ENCODE results near the gene RAB3IL1. TPM values are rescaled to one million over a fixed set of nuclear protein-coding genes. Genes with fewer than 3 reads are reported as not detected.

RAB3IL1 gene
- total RNA-seq, 2 experiments from 2014 or later = not detected

DNA sequence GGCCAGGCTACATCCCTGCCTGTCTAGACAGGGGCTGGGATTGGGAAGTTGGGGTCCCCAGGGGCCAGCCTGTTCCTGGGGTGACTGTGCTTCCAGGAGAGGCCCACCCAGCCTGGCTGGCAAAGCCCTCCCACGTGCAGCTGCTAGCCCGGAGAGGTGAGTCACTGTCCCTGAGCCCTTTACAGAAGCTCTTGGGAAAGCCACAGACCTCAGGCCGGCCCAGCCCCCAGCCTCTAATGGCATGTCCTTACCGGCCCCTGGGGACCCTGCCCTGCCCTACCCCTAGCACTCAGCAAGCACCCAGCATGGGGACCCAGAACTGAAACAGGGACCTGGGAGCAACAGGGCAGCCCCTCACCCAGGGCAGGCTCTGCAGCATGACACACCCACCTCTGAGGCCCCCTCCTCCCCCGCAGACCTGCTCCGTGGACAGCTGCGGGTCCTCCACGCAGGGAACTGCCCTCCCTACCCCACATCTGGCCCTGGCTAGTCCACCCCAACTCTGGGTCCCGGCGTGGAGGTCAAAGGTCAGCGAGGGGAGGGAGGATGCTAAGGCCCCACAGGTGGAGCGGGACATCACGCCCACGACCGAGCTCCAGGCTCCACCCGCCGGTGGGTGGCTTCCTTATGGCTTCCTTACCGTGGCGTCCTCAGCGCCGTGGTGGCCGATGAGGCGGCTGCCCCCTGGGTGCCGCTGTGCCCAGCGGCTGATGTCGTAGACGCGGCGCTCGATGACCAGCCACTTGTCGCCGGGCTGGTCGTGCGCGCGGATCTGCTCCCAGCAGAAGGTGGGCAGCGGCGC is 26.6 kb downstream of the RAB3IL1 start:
- Histone ChIP-seq H3K36me3 (ENCODE audit: insufficient read depth, low read length) (no peaks in the 10 kb centered on the region), H3K4me1 (ENCODE audit: insufficient read depth, low read length) (peaks cover 22% of the 10 kb centered on the region), H3K27ac (ENCODE audit: low read depth in 1 of 2, low read length in 2 of 2) (no peak overlapping the region), H3K4me3 (ENCODE audit: low read length) (peak overlapping the region; percentile 72), H3K27me3 (ENCODE audit: control insufficient read depth in 1 of 2, insufficient read depth in 2 of 2, low read length in 2 of 2) (peaks cover 0 to 3% of the 10 kb centered on the region in 2 experiments), H3K9me3 (ENCODE audit: control insufficient read depth in 1 of 2, insufficient read depth in 1 of 2, low read length in 2 of 2) (no peaks in the 10 kb centered on the region)
- ChIA-PET CTCF (interaction anchor here (1.0 to 2.9 kb wide), 4 partner anchors 8 to 218 kb away, joined by 3 to 13 read pairs (median 7); no protein-coding TSS in a partner anchor), POLR2A (interaction anchor here (0.5 to 2.2 kb wide), 4 partner anchors 8 to 233 kb away, joined by 3 to 5 read pairs (median 4); partner anchors contain the start of gene INCENP)
- no peak for TF ChIP-seq CTCF (IDR thresholded peaks at IDR 0.05)
- Mint-ChIP-seq H3K4me1 (ENCODE audit: low read depth) (peaks cover 9% of the 10 kb centered on the region), H3K9me3 (no peaks in the 10 kb centered on the region), H3K27me3 (no peaks in the 10 kb centered on the region), H3K36me3 (ENCODE audit: low read depth) (no peaks in the 10 kb centered on the region), H3K4me3 (peak overlapping the region; percentile 87), H3K27ac (no peak overlapping the region)
- intact Hi-C loops (cut with DNase I, micrococcal nuclease) = no loop called here
- ATAC-seq (ENCODE audit: poor library complexity) (peak; percentile 46), DNase-seq (peak in 11 of 14 experiments; percentile 11 to 69 (median 27))

GRCh38 chr11:61889831-61890230 is 27.5 kb downstream of the RAB3IL1 start:
- ChIA-PET CTCF (interaction anchor here (1.9 kb wide), 1 partner anchor 9 kb away, joined by 7 read pairs; no protein-coding TSS in a partner anchor), POLR2A (no interaction called here)
- Histone ChIP-seq H3K36me3 (ENCODE audit: insufficient read depth, low read length) (no peaks in the 10 kb centered on the region), H3K27me3 (ENCODE audit: control insufficient read depth in 1 of 2, insufficient read depth in 2 of 2, low read length in 2 of 2) (peaks cover 0 to 3% of the 10 kb centered on the region in 2 experiments), H3K4me3 (ENCODE audit: low read length) (no peak overlapping the region), H3K4me1 (ENCODE audit: insufficient read depth, low read length) (peaks cover 22% of the 10 kb centered on the region), H3K27ac (ENCODE audit: low read depth in 1 of 2, low read length in 2 of 2) (no peak overlapping the region), H3K9me3 (ENCODE audit: control insufficient read depth in 1 of 2, insufficient read depth in 1 of 2, low read length in 2 of 2) (no peaks in the 10 kb centered on the region)
- peak overlapping the region; percentile 60 for H3K4me3 Mint-ChIP-seq
- ATAC-seq (ENCODE audit: poor library complexity) (no peak), DNase-seq (no peak)
- TF ChIP-seq CTCF (IDR thresholded peaks at IDR 0.05) = no peak
- H3K27me3 Mint-ChIP-seq = no peaks in the 10 kb centered on the region
- no peak overlapping the region for H3K27ac Mint-ChIP-seq
- intact Hi-C loops (cut with DNase I, micrococcal nuclease) = no loop called here
- no peaks in the 10 kb centered on the region for H3K36me3 Mint-ChIP-seq (ENCODE audit: low read depth)
- H3K9me3 Mint-ChIP-seq = no peaks in the 10 kb centered on the region
- peaks cover 9% of the 10 kb centered on the region for H3K4me1 Mint-ChIP-seq (ENCODE audit: low read depth)

DNA sequence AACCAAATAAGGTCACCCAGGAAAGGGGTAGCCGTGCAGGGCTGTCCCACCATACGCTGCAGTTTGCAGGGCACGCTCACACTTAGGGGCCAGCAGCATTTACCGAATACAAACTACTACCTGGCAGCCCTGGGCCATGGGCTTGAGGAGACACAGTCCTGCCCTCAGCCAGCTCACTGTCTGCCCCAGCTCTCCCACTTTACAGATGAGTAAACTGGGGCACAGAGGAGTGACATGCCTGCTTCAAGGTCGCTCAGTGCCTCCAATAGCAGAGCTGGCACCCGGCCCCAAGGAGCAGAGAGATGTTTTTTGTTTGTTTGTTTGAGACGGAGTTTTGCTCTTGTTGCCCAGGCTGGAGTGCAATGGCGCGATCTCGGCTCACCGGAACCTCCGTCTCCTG is 28.8 kb downstream of the RAB3IL1 start:
- no peak for ATAC-seq (ENCODE audit: poor library complexity)
- POLR2A ChIA-PET = no interaction called here

More for the DNA sequence above, 28.8 kb downstream of the RAB3IL1 start:
- Mint-ChIP-seq H3K27me3 (no peaks in the 10 kb centered on the region), H3K9me3 (no peaks in the 10 kb centered on the region), H3K4me1 (ENCODE audit: low read depth) (peaks cover 9% of the 10 kb centered on the region), H3K4me3 (peak overlapping the region; percentile 38), H3K27ac (no peak overlapping the region), H3K36me3 (ENCODE audit: low read depth) (no peaks in the 10 kb centered on the region)
- intact Hi-C loops (cut with DNase I, micrococcal nuclease) = no loop called here
- no peak for TF ChIP-seq CTCF (IDR thresholded peaks at IDR 0.05)
- Histone ChIP-seq H3K4me1 (ENCODE audit: insufficient read depth, low read length) (peaks cover 22% of the 10 kb centered on the region), H3K27me3 (ENCODE audit: control insufficient read depth in 1 of 2, insufficient read depth in 2 of 2, low read length in 2 of 2) (peaks cover 0 to 3% of the 10 kb centered on the region in 2 experiments), H3K9me3 (ENCODE audit: control insufficient read depth in 1 of 2, insufficient read depth in 1 of 2, low read length in 2 of 2) (no peaks in the 10 kb centered on the region), H3K4me3 (ENCODE audit: low read length) (no peak overlapping the region), H3K27ac (ENCODE audit: low read depth in 1 of 2, low read length in 2 of 2) (no peak overlapping the region), H3K36me3 (ENCODE audit: insufficient read depth, low read length) (no peaks in the 10 kb centered on the region)
- DNase-seq = no peak
- CTCF ChIA-PET = interaction anchor here (0.7 to 1.2 kb wide), 2 partner anchors 10 to 220 kb away, joined by 3 to 4 read pairs; no protein-coding TSS in a partner anchor
